GM12875 (cell line): ENCODE data around the gene UQCRH.

Source experiments
- H3K4me3 ChIP-seq: one replicate; pipeline ENCODE4 v1.5.1; 2011; ENCODE audit warnings: low read depth, low read length, control low read depth
- TF ChIP-seq, protein P1 (sequence below): IDR thresholded peaks from 2 replicates; pipeline ENCODE4 v1.5.1; 2011; ENCODE audit warnings: low read depth, mild to moderate bottlenecking, control low read depth, inconsistent platforms, low read length, moderate library complexity, borderline replicate concordance; ENCODE audit not compliant: insufficient read depth

UQCRH gene

GRCh38 chr1:46284597-46285564 is 18.6 kb upstream of the UQCRH start:
- TF ChIP-seq, protein P1, sequence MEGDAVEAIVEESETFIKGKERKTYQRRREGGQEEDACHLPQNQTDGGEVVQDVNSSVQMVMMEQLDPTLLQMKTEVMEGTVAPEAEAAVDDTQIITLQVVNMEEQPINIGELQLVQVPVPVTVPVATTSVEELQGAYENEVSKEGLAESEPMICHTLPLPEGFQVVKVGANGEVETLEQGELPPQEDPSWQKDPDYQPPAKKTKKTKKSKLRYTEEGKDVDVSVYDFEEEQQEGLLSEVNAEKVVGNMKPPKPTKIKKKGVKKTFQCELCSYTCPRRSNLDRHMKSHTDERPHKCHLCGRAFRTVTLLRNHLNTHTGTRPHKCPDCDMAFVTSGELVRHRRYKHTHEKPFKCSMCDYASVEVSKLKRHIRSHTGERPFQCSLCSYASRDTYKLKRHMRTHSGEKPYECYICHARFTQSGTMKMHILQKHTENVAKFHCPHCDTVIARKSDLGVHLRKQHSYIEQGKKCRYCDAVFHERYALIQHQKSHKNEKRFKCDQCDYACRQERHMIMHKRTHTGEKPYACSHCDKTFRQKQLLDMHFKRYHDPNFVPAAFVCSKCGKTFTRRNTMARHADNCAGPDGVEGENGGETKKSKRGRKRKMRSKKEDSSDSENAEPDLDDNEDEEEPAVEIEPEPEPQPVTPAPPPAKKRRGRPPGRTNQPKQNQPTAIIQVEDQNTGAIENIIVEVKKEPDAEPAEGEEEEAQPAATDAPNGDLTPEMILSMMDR: no peak
- H3K4me3 ChIP-seq: no peak overlapping the region

DNA sequence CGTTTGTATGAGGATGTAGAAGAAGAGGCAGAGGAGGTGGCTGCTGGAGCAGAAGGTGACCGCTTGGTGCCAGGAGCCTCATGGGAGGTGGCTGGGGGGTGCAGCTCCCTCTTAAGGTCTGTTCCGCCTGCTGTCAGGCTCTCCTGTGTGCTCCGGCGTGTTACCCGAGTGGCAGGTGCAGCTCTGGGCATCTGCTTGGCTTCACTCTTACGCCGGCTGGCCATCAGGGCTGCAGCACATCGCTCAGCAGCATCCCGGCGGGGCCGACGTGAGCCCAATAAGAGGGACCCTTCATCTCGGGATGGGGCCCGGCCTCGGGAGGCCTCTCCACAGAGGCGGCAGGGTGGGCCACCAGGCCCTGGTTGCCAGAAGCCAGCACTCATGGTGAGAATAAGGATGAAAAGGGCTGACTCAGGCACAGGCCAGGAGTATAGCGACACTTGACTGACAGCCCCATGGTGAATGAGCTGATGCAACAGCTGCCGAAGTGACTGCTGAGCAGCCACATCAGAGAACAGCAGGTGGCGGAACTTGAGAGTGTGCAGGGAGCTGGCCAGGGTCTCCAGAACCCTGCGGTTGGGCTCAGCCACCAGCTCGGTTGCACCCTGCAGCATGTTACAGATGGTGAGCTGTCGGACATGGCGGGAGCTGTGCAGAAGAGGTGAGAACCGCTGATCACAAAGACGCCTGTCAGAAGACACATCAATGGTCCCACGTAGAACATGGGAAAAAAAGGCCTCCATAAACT is 17.6 kb upstream of the UQCRH start:
- TF ChIP-seq, protein P1: no peak
- no peak overlapping the region for H3K4me3 ChIP-seq

GRCh38 chr1:46288485-46289133 is 14.9 kb upstream of the UQCRH start:
- TF ChIP-seq, protein P1: no peak
- no peak overlapping the region for H3K4me3 ChIP-seq

GRCh38 chr1:46289134-46289494 is 14.4 kb upstream of the UQCRH start:
- H3K4me3 ChIP-seq: no peak overlapping the region
- TF ChIP-seq, protein P1: no peak

DNA sequence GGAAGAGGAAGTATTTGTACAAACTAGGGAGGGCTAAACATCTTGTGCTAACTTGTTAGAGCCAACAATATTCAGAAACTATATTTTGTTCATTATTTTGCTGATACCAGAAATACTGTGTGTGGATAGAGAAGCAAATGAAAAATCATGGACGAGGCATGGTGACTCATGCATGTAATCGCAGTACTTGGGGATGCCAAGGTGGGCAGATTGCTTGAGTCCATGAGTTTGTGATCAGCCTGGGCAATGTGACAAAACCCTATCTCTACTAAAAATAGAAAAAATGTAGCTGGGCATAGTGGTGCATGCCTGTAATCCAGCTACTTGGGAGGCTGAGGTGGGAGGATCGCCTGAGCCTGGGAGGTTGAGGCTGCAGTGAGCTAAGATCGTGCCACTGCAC is 13.5 kb upstream of the UQCRH start:
- no peak overlapping the region for H3K4me3 ChIP-seq
- TF ChIP-seq, protein P1: no peak

DNA sequence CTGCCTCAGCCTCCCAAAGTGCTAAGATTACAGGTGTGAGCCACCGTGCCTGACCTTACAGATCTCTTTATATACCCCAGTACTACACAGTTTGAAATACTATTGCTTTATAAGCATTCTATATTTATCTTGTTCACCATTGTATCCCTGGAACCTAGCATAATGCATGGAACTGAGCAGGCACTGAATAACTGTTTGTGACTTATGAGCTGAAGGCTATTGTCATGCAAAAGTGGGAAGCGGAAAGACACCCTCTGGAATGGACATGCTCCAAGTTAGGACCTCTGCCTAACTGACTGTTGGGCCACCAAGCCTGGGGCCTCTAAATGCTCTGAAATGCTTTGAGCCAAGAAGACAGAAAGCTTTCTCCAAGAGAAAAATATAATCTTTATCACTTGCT is 8.2 kb upstream of the UQCRH start:
- no peak overlapping the region for H3K4me3 ChIP-seq
- TF ChIP-seq, protein P1: no peak
